Thoracic aorta (tissue), 2 donors: ENCODE data around the gene CDAN1. TPM values are rescaled to one million over a fixed set of nuclear protein-coding genes. Genes with fewer than 3 reads are reported as not detected.

Experiments used
- ATAC-seq: fragments of 150-250 bp; one replicate; pipeline ENCODE4 v1.8.0; 2017; ENCODE audit warnings: low read depth; ENCODE audit not compliant: insufficient number of reproducible peaks, low FRiP score
- DNase-seq: peaks from one replicate; pipeline ENCODE4 v3.0.0-alpha.2; 2020; ENCODE audit warnings: low spot score
- H3K27ac ChIP-seq, 2 donors: fragments of 200-600 bp; sonication (generic); 1 replicate in 1 of 2; 2 replicates in 1 of 2; pipeline ENCODE4 v1.5.1; 2016; ENCODE audit warnings: mild to moderate bottlenecking in 2 of 2, moderate library complexity in 2 of 2
- H3K27me3 ChIP-seq: fragments of 200-600 bp; sonication (generic); replicated peaks from 2 replicates; pipeline ENCODE4 v1.6.0; 2016; ENCODE audit warnings: mild to moderate bottlenecking; ENCODE audit not compliant: insufficient read depth
- H3K36me3 ChIP-seq: fragments of 200-600 bp; sonication (generic); one replicate; pipeline ENCODE4 v1.5.1; 2016
- H3K4me1 ChIP-seq, 2 donors: fragments of 200-600 bp; sonication (generic); 1 replicate in 1 of 2; 2 replicates in 1 of 2; pipeline versions ENCODE4 v1.5.1 to v1.6.0; 2016; ENCODE audit warnings: low read depth in 2 of 2, mild to moderate bottlenecking in 1 of 2; ENCODE audit not compliant: control insufficient read depth in 1 of 2
- H3K4me3 ChIP-seq: fragments of 200-600 bp; sonication (generic); 2 replicates; pipeline ENCODE4 v1.5.1; 2016; ENCODE audit warnings: mild to moderate bottlenecking
- H3K9me3 ChIP-seq: fragments of 200-600 bp; sonication (generic); 2 replicates; pipeline ENCODE4 v1.5.1; 2016
- total RNA-seq, 2 donors: library from RNA; depleted of rRNA; stranded (reverse); fragments of >200 nt; gene quantifications; one replicate each; pipeline versions ENCODE4 v1.1.0 to v1.2.3, GENCODE V29; 2016
- TF ChIP-seq, protein P1 (sequence below): fragments of 200-600 bp; sonication (generic); IDR thresholded peaks from one replicate; pipeline ENCODE4 v1.5.1; 2019; ENCODE audit warnings: antibody characterized with exemption

Gene CDAN1
- total RNA-seq, 2 donors from 2014 or later = 16.2 to 19.1 TPM

- TF ChIP-seq, protein P1, sequence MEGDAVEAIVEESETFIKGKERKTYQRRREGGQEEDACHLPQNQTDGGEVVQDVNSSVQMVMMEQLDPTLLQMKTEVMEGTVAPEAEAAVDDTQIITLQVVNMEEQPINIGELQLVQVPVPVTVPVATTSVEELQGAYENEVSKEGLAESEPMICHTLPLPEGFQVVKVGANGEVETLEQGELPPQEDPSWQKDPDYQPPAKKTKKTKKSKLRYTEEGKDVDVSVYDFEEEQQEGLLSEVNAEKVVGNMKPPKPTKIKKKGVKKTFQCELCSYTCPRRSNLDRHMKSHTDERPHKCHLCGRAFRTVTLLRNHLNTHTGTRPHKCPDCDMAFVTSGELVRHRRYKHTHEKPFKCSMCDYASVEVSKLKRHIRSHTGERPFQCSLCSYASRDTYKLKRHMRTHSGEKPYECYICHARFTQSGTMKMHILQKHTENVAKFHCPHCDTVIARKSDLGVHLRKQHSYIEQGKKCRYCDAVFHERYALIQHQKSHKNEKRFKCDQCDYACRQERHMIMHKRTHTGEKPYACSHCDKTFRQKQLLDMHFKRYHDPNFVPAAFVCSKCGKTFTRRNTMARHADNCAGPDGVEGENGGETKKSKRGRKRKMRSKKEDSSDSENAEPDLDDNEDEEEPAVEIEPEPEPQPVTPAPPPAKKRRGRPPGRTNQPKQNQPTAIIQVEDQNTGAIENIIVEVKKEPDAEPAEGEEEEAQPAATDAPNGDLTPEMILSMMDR = no peak
- Histone ChIP-seq H3K27ac (no peak overlapping the region), H3K27me3 (no peaks in the 10 kb centered on the region), H3K36me3 (peaks cover 5% of the 10 kb centered on the region), H3K9me3 (no peaks in the 10 kb centered on the region), H3K4me3 (no peak overlapping the region), H3K4me1 (peaks cover 0 to 8% of the 10 kb centered on the region in 2 donors)
- DNase-seq = no peak
- no peak for ATAC-seq
Measured at GRCh38 chr15:42741710-42742109, 4.8 kb upstream of the CDAN1 start.

GRCh38 chr15:42737529-42738328 is 801 bp upstream of the CDAN1 start:
- TF ChIP-seq, protein P1 = no peak
- Histone ChIP-seq H3K27ac (peak overlapping the region; percentile 89 to 90), H3K36me3 (peaks cover 16% of the 10 kb centered on the region), H3K27me3 (no peaks in the 10 kb centered on the region), H3K4me1 (peaks cover 0 to 30% of the 10 kb centered on the region in 2 donors), H3K9me3 (no peaks in the 10 kb centered on the region), H3K4me3 (peak overlapping the region; percentile 96)
- DNase-seq (no peak), ATAC-seq (peak; percentile 31)

- no peak for ATAC-seq
- DNase-seq = no peak
- H3K4me1 ChIP-seq = peaks cover 0 to 30% of the 10 kb centered on the region in 2 donors
Measured at GRCh38 chr15:42736178-42736792, 643 bp downstream of the CDAN1 start.

DNA sequence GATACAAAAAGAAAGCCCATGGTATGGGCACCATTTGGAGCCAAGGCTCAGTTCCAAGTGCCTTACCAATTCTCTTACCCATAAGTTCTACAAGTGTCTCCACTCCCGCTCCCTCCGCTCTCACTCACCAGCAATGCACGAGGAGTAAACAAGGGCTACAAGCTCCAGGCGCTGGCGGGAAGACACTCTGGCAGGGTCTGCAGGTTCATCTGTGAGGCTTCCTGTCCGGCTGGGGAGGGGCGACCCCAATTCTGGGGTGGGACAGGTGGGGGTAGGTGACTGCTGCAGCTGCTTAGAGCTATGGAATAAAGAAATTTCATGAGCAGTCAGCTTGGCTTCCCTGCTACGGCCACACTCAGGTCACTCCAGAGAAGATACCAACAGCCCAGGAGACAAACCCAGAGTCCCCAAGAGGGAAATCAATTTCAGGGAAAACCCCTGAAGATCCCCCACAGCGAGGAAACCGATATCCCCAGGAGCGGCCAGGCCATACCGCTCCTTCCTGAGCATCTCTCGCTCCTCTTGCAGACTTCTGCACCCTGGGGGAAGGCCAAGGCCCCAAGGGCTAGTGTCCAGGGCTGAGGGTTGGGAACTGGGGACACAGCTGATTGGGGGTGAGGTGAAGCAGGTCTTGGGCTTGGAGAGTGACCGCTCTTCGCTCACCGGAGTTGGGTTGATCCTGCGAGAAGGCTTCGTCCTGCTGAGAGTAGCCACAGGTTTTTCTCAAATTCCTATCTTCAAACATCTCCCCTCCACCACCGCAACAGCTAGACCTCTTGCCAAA is 1.4 kb downstream of the CDAN1 start:
- H3K9me3 ChIP-seq = no peaks in the 10 kb centered on the region
- peaks cover 36% of the 10 kb centered on the region for H3K36me3 ChIP-seq
- no peak for DNase-seq

More at GRCh38 chr15:42736178-42736792, 643 bp downstream of the CDAN1 start:
- TF ChIP-seq, protein P1 = no peak
- Histone ChIP-seq H3K9me3 (no peaks in the 10 kb centered on the region), H3K36me3 (peaks cover 29% of the 10 kb centered on the region), H3K4me3 (peak overlapping the region; percentile 96), H3K27me3 (no peaks in the 10 kb centered on the region), H3K27ac (peak overlapping the region; percentile 81 to 89)

More for the DNA sequence above, 1.4 kb downstream of the CDAN1 start:
- TF ChIP-seq, protein P1 = no peak
- no peaks in the 10 kb centered on the region for H3K27me3 ChIP-seq
- no peak for ATAC-seq
- H3K4me3 ChIP-seq = peak overlapping the region; percentile 96
- H3K4me1 ChIP-seq = peaks cover 0 to 30% of the 10 kb centered on the region in 2 donors
- no peak overlapping the region for H3K27ac ChIP-seq
